Central memory CD8-positive, alpha-beta T cell (primary cell): ENCODE data around the gene SYCP2L.
"Not testable (repeated sequence)": the region's sequence is repeated elsewhere in the genome, so short reads cannot be mapped to it uniquely, and the experiment has no call there.

Experiments used
- ATAC-seq: fragments of 150-1000 bp; cut with Tn5 transposase; replicated peaks from 2 replicates; pipeline ENCODE4 v1.10.0; 2022; ENCODE audit warnings: mild to moderate bottlenecking, moderate FRiP score, moderate number of reproducible peaks; ENCODE audit not compliant: poor library complexity, severe bottlenecking; ENCODE audit errors: extremely low read depth
- DNase-seq, 2 donors: peaks; one replicate each; pipeline ENCODE4 v3.0.0; 2021; ENCODE audit warnings: low spot score in 2 of 2
- H3K27ac Mint-ChIP-seq: one replicate; pipeline ENCODE4 v1.8.0; 2022; ENCODE audit warnings: low read depth, mild to moderate bottlenecking, moderate library complexity, mixed read lengths
- H3K27me3 Mint-ChIP-seq: one replicate; pipeline ENCODE4 v1.8.0; 2022; ENCODE audit warnings: mixed read lengths
- H3K36me3 Mint-ChIP-seq: one replicate; pipeline ENCODE4 v1.8.0; 2022; ENCODE audit warnings: mild to moderate bottlenecking, moderate library complexity, mixed read lengths; ENCODE audit not compliant: insufficient read depth
- H3K4me1 Mint-ChIP-seq: one replicate; pipeline ENCODE4 v1.8.0; 2022; ENCODE audit warnings: mixed read lengths
- H3K4me3 Mint-ChIP-seq: one replicate; pipeline ENCODE4 v1.8.0; 2022; ENCODE audit warnings: mild to moderate bottlenecking, moderate library complexity, mixed read lengths
- H3K9me3 Mint-ChIP-seq: one replicate; pipeline ENCODE4 v1.8.0; 2022; ENCODE audit warnings: mixed read lengths

Gene SYCP2L

DNA sequence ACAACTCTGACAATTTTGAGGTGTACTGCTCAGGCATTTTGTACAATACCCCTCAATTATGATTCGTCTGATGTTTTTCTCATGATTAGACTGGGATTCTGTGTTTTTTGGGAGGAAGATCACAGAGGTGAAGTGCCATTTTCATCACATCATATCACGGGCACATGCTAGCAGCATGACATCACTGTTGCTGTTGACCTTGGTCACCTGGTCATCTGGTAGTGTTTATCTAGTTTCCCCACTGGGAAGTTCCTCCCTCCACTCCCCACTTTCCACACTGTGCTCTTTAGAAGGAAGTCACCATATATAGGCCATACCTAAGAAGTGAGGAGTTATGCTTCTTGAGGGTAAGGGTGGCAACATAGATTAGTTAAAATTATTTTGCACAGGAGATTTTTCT is 25.8 kb upstream of the SYCP2L start:
- ATAC-seq = no peak
- H3K4me3 Mint-ChIP-seq = no peak overlapping the region
- H3K9me3 Mint-ChIP-seq = no peaks in the 10 kb centered on the region

DNA sequence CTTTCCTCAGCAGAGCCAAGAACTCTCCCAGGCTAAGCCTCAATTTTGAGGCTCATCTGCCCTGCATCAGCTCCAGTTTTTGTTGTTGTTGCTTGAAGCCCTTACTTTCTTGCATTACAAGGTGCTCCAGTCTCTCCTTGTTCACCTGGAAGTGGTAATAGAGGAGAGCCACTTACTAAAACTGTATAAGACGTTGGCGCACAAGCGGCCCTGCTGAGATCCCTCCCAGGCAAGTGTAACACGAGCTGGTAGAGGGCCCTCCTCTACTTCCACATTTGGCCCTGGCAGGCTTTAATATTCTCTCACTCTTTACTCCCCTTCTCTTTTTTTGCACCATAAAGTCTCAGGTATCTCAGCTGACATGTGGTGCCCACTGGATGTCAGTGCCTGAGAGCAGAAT is 24.5 kb upstream of the SYCP2L start:
- Mint-ChIP-seq H3K4me3 (no peak overlapping the region), H3K9me3 (no peaks in the 10 kb centered on the region), H3K4me1 (no peaks in the 10 kb centered on the region), H3K27me3 (peaks cover 2% of the 10 kb centered on the region), H3K27ac (no peak overlapping the region), H3K36me3 (no peaks in the 10 kb centered on the region)
- ATAC-seq (no peak), DNase-seq (no peak)

More for the DNA sequence above, 25.8 kb upstream of the SYCP2L start:
- no peak for DNase-seq
- Mint-ChIP-seq H3K4me1 (no peaks in the 10 kb centered on the region), H3K27me3 (peaks cover 15% of the 10 kb centered on the region), H3K27ac (no peak overlapping the region), H3K36me3 (no peaks in the 10 kb centered on the region)

DNA sequence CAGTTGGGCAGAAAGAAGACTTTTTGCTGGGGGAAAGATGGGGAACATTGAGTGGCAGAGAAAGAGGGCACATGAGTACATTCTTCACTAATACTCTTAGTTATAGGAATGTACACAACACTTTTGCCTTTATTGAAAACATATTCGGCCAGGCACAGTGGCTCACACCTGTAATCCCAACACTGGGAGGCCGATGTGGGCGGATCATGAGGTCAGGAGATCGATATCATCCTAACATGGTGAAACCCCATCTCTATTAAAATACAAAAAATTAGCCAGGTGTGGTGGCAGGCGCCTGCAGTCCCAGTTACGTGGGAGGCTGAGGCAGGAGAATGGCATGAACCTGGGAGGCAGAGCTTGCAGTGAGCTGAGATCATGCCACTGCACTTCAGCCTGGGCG is 23.8 kb upstream of the SYCP2L start:
- H3K27ac Mint-ChIP-seq = not testable (repeated sequence)

DNA sequence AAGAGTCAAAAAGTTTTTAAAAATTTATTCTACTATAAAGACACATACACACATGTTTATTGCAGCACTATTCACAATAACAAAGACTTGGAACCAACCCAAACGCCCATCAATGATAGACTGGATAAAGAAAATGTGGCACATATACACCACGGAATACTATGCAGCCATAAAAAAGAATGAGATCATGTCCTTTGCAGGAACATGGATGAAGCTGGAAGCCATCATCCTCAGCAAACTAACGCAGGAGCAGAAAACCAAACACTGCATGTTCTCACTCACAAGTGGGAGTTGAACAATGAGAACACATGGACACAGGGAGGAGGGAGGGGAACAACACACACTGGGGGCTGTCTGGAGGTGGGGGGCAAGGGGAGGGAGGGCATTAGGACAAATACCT is 20.1 kb upstream of the SYCP2L start:
- H3K27ac Mint-ChIP-seq, H3K9me3 Mint-ChIP-seq, DNase-seq, H3K4me1 Mint-ChIP-seq, H3K36me3 Mint-ChIP-seq, H3K4me3 Mint-ChIP-seq, ATAC-seq: not testable (repeated sequence)
- H3K27me3 Mint-ChIP-seq = peaks cover 16% of the 10 kb centered on the region

More for the DNA sequence above, 23.8 kb upstream of the SYCP2L start:
- H3K4me1 Mint-ChIP-seq, H3K36me3 Mint-ChIP-seq, H3K27me3 Mint-ChIP-seq, DNase-seq, ATAC-seq, H3K9me3 Mint-ChIP-seq, H3K4me3 Mint-ChIP-seq: not testable (repeated sequence)

DNA sequence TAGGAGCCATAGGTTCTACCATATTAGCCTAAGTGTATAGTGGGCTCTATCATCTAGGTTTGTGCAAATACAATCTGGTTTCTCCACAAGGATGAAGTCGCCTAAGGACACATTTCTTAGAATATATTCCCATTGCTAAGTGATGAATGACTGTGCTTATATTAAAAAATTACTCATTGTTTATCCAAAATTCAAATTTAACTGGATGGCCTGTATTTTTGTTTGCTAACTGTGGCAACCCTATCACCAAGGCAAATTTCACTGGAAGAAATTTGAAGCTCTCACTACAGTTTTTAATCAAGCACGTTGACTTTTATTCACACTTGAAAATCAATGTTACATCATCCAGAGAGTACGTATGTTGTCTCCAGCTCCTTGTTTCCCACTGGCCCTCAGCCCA is 18.9 kb upstream of the SYCP2L start:
- Mint-ChIP-seq H3K27me3 (peaks cover 18% of the 10 kb centered on the region), H3K4me3 (no peak overlapping the region), H3K36me3 (no peaks in the 10 kb centered on the region), H3K9me3 (no peaks in the 10 kb centered on the region), H3K27ac (no peak overlapping the region), H3K4me1 (no peaks in the 10 kb centered on the region)
- ATAC-seq (no peak), DNase-seq (no peak)

DNA sequence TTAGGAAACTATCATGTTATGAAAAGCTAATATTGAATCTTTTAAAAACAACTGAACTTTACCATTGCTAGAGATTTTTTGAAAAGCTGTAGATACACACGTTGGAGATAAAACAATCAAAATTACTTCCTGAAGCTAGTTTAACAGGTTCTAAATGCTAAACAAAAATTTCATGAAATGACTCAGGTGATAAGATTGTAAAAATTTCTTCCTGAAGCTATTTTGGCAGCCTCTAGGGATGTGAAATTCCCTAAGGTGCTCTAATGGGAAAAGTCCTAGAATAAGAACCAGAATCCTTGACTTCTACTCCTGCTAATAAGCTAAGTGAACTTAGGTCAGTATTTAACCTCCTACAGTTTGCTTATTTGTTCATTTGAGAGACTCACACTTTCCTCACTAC is 13.5 kb upstream of the SYCP2L start:
- ATAC-seq (no peak), DNase-seq (no peak)
- no peaks in the 10 kb centered on the region for H3K9me3 Mint-ChIP-seq
- no peak overlapping the region for H3K4me3 Mint-ChIP-seq
- H3K27me3 Mint-ChIP-seq = peaks cover 34% of the 10 kb centered on the region
- no peak overlapping the region for H3K27ac Mint-ChIP-seq
- no peaks in the 10 kb centered on the region for H3K4me1 Mint-ChIP-seq
- H3K36me3 Mint-ChIP-seq = no peaks in the 10 kb centered on the region

DNA sequence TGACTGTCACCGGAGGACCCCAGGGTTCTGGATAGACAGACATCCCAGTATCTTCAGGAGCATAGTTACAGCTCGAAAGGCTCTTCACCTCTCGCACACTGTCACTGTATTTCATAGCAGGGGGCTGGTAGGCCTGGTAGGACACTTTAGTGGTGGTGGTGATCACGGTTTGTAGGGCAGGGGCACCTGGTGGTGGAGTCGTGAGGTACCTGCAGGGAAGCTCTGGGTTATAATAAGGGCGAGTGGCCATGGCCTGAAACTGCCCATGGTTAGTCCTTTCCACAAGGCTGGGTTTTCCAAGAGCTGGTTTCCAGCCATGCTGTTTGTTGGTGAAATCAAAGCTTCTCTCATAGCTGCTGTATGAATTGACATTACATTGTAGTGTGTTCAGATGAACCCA is 12.6 kb upstream of the SYCP2L start:
- no peak overlapping the region for H3K4me3 Mint-ChIP-seq

DNA sequence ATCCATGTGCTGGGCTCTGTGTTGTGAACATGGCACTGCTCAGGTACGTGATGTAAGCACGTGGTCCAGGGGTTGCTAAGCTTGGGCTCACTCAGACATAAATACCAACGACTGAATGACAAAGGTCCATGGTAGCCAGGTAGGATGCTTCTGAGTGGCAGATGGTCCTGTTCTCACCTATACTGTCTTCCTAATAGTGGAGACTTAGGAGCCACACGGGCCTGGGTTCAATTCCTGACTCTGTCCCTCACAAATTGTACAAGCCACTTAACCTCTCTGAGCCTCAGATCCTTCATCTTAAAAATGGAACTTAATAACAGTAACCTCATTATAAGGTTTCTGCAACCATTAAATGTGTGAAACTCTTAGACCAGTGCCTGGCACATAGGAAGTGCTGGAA is 11.8 kb upstream of the SYCP2L start:
- DNase-seq (no peak), ATAC-seq (no peak)
- Mint-ChIP-seq H3K36me3 (no peaks in the 10 kb centered on the region), H3K27me3 (peaks cover 35% of the 10 kb centered on the region), H3K4me1 (no peaks in the 10 kb centered on the region), H3K4me3 (no peak overlapping the region), H3K27ac (no peak overlapping the region), H3K9me3 (no peaks in the 10 kb centered on the region)

More for the DNA sequence above, 12.6 kb upstream of the SYCP2L start:
- Mint-ChIP-seq H3K4me1 (no peaks in the 10 kb centered on the region), H3K36me3 (no peaks in the 10 kb centered on the region), H3K9me3 (no peaks in the 10 kb centered on the region), H3K27ac (no peak overlapping the region), H3K27me3 (peaks cover 34% of the 10 kb centered on the region)
- no peak for DNase-seq
- no peak for ATAC-seq

DNA sequence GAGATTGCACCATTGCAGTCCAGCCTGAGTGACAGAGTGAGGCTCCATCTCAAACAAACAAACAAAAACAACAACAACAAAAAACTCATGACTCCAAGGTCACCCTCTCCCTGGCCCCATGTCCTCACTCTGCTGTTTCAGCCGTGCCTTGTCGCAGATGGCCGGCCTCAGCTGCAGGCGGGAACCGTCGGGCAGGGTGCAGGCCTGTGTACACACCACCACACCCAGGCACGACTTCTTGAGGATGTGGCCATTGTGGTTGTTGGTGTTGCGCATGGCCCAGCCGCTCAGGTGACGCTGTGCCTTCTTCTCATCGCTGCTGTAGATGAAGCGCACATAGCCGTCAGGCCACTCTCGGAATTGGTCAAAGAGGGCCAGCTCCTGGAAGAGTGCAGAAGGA is 9.8 kb upstream of the SYCP2L start:
- no peaks in the 10 kb centered on the region for H3K9me3 Mint-ChIP-seq
- no peaks in the 10 kb centered on the region for H3K36me3 Mint-ChIP-seq
- no peak overlapping the region for H3K4me3 Mint-ChIP-seq
- ATAC-seq = no peak
- no peaks in the 10 kb centered on the region for H3K4me1 Mint-ChIP-seq
- no peak overlapping the region for H3K27ac Mint-ChIP-seq
- H3K27me3 Mint-ChIP-seq = peaks cover 45% of the 10 kb centered on the region
- no peak for DNase-seq

DNA sequence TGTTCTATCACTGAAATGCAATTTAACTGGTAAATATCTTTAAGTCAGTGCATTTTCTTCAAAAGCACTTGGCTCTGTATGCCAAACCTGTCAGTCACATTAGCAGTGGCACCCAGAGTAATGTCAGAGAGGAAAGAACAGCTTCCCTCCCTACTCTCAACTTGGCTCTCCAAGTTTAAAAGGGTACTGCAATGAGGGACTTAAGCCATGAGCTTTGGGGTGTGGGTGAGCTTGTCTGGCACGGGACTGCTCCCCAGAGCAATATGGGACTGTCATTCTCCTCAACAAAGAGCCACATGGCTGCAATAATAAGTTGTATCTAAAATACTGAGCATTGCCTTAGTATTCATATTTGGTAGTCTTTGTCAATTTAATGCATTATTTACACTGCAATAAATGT is 9.0 kb upstream of the SYCP2L start:
- Mint-ChIP-seq H3K36me3 (no peaks in the 10 kb centered on the region), H3K27me3 (peaks cover 53% of the 10 kb centered on the region), H3K9me3 (no peaks in the 10 kb centered on the region), H3K4me3 (no peak overlapping the region), H3K27ac (no peak overlapping the region), H3K4me1 (no peaks in the 10 kb centered on the region)
- no peak for DNase-seq
- ATAC-seq = no peak

DNA sequence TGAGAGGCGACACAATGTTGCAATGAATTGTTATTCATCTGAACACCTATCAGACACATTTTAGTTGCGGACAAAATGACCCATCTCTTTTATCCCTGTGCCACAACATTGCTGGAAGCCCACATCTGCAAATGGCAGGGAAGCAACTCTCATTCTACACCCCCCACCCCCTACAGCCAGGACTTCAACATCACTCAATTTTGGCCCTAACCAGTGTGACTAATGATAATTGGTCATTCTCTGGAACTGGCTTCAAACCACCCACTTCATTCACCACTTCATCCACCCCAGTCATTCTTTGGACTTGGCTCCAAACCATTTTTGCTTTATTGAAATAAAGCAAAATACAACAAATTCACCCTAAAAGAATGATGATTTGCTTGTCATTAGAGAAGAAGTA is 6.5 kb upstream of the SYCP2L start:
- peaks cover 61% of the 10 kb centered on the region for H3K27me3 Mint-ChIP-seq
- no peak overlapping the region for H3K4me3 Mint-ChIP-seq
- no peaks in the 10 kb centered on the region for H3K9me3 Mint-ChIP-seq
- no peak overlapping the region for H3K27ac Mint-ChIP-seq
- no peak for DNase-seq
- H3K4me1 Mint-ChIP-seq = no peaks in the 10 kb centered on the region
- no peaks in the 10 kb centered on the region for H3K36me3 Mint-ChIP-seq
- ATAC-seq = no peak

DNA sequence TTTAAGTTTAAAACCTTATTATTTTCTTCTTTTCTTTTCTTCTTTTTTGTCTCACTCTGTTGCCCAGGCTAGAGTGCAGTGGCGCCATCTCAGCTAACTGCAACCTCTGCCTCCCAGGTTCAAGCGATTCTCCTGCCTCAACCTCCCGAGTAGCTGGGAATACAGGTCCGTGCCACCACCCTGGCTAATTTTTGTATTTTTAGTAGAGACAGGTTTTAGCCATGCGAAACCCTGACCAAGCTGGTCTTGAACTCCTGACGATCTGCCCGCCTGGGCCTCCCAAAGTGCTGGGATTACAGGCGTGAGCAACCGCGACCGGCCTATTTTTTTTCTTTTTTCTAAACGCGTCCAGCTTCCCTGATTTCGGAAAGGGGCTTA is 4.6 kb upstream of the SYCP2L start:
- not testable (repeated sequence) for H3K4me3 Mint-ChIP-seq, ATAC-seq, H3K27ac Mint-ChIP-seq, H3K9me3 Mint-ChIP-seq, H3K36me3 Mint-ChIP-seq, H3K4me1 Mint-ChIP-seq, DNase-seq
- peaks cover 74% of the 10 kb centered on the region for H3K27me3 Mint-ChIP-seq

DNA sequence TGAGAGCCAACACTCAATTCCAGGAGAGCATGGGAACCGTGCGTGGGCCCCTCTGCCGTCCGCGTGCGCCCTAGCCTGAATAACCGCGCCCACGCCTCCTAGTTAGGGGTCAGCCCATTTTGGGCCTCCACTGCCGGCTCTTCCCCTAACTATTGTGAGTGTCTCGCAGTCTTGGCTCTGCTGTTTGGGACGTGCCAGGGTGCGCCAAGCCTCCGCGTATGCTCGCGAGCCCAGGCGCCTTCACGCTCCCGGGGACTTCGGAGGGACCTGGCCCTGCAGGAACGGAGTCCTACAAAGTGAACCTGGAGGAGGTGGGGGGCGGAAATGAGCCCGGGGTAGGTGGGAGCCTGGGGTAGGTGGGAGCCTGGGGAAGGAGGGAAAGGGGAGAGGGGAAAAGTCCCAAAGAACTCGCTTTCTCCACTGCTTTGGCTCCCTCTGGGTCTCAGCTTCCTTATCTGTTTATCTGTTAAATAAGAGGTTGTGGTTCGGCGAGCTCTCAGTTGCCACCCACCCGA is 4.1 kb upstream of the SYCP2L start:
- Mint-ChIP-seq H3K27ac (no peak overlapping the region), H3K4me3 (no peak overlapping the region), H3K36me3 (no peaks in the 10 kb centered on the region), H3K4me1 (no peaks in the 10 kb centered on the region), H3K9me3 (no peaks in the 10 kb centered on the region), H3K27me3 (peaks cover 78% of the 10 kb centered on the region)
- ATAC-seq = no peak
- DNase-seq = no peak
